Measurements from ENCODE around the gene NKD2. TPM values are rescaled to one million over a fixed set of nuclear protein-coding genes. Genes with fewer than 3 reads are reported as not detected.

The NKD2 gene
- total RNA-seq, 1 donor from 2014 or later, result 0.41 TPM

DNA sequence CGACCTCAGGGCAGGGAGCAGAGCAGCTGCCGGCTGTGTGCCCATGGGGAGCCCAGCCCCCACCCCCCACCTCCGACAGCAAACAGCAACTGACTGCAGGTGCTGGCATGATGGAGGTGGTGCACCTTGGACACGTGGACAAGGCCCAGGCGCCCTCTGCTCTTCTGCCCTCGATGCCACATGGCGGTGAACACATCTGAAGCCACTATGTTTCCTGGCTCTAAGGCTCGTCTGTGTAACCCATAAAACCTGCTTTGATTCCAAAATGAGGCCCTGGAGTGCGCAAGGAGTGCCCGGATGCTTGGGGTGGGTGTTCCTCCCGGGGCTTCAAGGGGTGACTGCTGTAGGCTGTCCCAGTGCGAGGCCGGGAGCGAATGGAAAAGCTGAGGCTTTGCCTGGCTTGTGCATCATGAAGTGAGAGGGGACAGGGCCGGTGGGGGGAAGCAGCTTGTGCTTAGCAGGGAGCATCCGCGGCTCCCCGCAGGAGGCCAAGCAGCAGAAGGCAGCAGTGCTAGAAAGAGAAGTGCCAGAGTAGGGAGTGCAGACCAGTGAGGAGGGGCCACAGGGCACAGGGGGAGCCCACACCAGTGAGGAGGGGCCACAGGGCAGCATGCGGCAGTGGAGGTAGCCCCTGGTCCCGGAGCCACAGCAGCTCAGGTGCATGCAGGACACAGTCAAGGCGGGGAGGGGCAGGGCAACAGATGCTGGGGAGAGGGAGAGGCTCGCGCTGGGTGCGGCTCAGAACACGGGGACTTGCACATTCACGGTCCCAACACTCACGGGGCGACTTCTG, 30.0 kb downstream of the NKD2 start:
- Histone ChIP-seq H2AFZ (ENCODE audit: low read depth, low read length) (no peak overlapping the region), H3K4me3 (ENCODE audit: insufficient read depth, low read depth, low read length) (no peak overlapping the region), H3K9me3 (ENCODE audit: insufficient read depth, low read depth, low read length) (peaks cover 22% of the 10 kb centered on the region), H3K27ac (ENCODE audit: low read depth, low read length) (no peak overlapping the region), H4K20me1 (ENCODE audit: insufficient read depth, low read length) (no peaks in the 10 kb centered on the region), H3K36me3 (ENCODE audit: insufficient read depth, low read length) (no peaks in the 10 kb centered on the region), H3K27me3 (ENCODE audit: insufficient read depth, low read length) (peaks cover 2% of the 10 kb centered on the region), H3K9ac (ENCODE audit: low read length) (no peak overlapping the region), H3K4me1 (ENCODE audit: insufficient read depth, low read length) (no peaks in the 10 kb centered on the region), H3K79me2 (ENCODE audit: insufficient read depth, low read length) (no peaks in the 10 kb centered on the region), H3K4me2 (ENCODE audit: low read length) (no peak overlapping the region)
- Mint-ChIP-seq H3K9me3 (ENCODE audit: unreplicated experiment) (peaks cover 14% of the 10 kb centered on the region), H3K4me3 (ENCODE audit: unreplicated experiment) (no peak overlapping the region), H3K4me1 (ENCODE audit: low read depth, unreplicated experiment) (no peaks in the 10 kb centered on the region), H3K36me3 (ENCODE audit: low read depth, unreplicated experiment) (peaks cover 4% of the 10 kb centered on the region), H3K27me3 (ENCODE audit: low read depth, unreplicated experiment) (peaks cover 40% of the 10 kb centered on the region), H3K27ac (ENCODE audit: unreplicated experiment) (no peak overlapping the region)
- TF ChIP-seq EZH2 (IDR thresholded peaks at IDR 0.05; ENCODE audit: insufficient read depth, low read length), result no peak
- TF ChIP-seq, protein P1, sequence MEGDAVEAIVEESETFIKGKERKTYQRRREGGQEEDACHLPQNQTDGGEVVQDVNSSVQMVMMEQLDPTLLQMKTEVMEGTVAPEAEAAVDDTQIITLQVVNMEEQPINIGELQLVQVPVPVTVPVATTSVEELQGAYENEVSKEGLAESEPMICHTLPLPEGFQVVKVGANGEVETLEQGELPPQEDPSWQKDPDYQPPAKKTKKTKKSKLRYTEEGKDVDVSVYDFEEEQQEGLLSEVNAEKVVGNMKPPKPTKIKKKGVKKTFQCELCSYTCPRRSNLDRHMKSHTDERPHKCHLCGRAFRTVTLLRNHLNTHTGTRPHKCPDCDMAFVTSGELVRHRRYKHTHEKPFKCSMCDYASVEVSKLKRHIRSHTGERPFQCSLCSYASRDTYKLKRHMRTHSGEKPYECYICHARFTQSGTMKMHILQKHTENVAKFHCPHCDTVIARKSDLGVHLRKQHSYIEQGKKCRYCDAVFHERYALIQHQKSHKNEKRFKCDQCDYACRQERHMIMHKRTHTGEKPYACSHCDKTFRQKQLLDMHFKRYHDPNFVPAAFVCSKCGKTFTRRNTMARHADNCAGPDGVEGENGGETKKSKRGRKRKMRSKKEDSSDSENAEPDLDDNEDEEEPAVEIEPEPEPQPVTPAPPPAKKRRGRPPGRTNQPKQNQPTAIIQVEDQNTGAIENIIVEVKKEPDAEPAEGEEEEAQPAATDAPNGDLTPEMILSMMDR (IDR thresholded peaks at IDR 0.05; ENCODE audit: insufficient read depth, low read depth, low read length), result no peak
- no peak for DNase-seq (ENCODE audit: low read depth)
- FAIRE-seq, result no peak

DNA sequence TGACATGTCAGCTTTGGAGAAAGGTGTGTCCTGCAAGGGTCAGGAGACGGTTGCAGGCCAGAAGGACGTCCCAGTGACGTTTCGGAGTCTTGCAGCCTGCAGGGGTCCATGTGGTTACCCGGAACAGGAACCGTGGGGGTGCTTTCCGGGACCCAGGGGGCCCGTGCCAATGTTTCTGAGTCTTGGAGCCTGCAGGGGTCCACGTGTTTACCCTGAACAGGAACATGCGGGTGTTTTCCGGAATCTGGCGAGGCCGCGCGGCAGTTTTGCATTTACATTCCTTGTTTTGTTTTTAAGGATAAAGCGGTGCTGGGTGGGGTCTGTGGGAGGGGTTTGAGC, 30.6 kb downstream of the NKD2 start:
- Histone ChIP-seq H2AFZ (ENCODE audit: low read depth, low read length) (no peak overlapping the region), H3K27me3 (ENCODE audit: insufficient read depth, low read length) (no peaks in the 10 kb centered on the region), H4K20me1 (ENCODE audit: insufficient read depth, low read length) (no peaks in the 10 kb centered on the region), H3K27ac (ENCODE audit: low read depth, low read length) (no peak overlapping the region), H3K4me1 (ENCODE audit: insufficient read depth, low read length) (no peaks in the 10 kb centered on the region), H3K4me2 (ENCODE audit: low read length) (no peak overlapping the region), H3K9ac (ENCODE audit: low read length) (no peak overlapping the region), H3K4me3 (ENCODE audit: insufficient read depth, low read depth, low read length) (no peak overlapping the region), H3K9me3 (ENCODE audit: insufficient read depth, low read depth, low read length) (peaks cover 22% of the 10 kb centered on the region), H3K36me3 (ENCODE audit: insufficient read depth, low read length) (no peaks in the 10 kb centered on the region), H3K79me2 (ENCODE audit: insufficient read depth, low read length) (no peaks in the 10 kb centered on the region)
- peaks cover 35% of the 10 kb centered on the region for H3K27me3 Mint-ChIP-seq (ENCODE audit: low read depth, unreplicated experiment)
- no peak for DNase-seq (ENCODE audit: low read depth)
- H3K4me1 Mint-ChIP-seq (ENCODE audit: low read depth, unreplicated experiment), result no peaks in the 10 kb centered on the region
- no peak overlapping the region for H3K4me3 Mint-ChIP-seq (ENCODE audit: unreplicated experiment)
- TF ChIP-seq EZH2 (IDR thresholded peaks at IDR 0.05; ENCODE audit: insufficient read depth, low read length), result no peak
- TF ChIP-seq, protein P1 (IDR thresholded peaks at IDR 0.05; ENCODE audit: insufficient read depth, low read depth, low read length), result no peak
- H3K9me3 Mint-ChIP-seq (ENCODE audit: unreplicated experiment), result peaks cover 16% of the 10 kb centered on the region
- no peak overlapping the region for H3K27ac Mint-ChIP-seq (ENCODE audit: unreplicated experiment)
- FAIRE-seq, result no peak
- peaks cover 4% of the 10 kb centered on the region for H3K36me3 Mint-ChIP-seq (ENCODE audit: low read depth, unreplicated experiment)

DNA sequence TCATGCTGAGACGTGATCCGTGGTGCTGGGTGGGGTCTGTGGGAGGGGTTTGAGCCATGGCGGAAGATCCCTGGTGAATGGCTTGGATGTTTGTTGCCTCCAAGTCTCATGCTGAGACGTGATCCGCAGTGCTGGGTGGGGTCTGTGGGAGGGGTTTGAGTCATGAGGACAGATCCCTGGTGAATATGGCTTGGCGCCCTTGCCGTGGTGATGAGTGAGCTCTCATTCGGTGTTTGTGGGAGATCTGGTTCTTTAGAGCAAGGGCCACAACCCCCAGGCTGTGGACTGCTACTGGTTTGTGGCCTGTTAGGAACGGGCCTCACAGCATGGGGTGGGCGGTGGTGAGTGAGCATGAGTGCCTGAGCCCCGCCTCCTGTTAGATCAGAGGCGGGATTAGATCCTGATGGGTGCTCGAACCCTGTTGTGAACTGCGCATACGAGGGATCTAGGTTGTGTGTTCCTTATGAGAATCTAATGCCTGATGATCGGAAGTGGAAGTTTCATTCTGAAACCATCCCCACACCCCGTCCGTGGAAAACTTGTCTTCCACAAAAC, 31.2 kb downstream of the NKD2 start:
- FAIRE-seq, result no peak
- Histone ChIP-seq H3K9me3 (ENCODE audit: insufficient read depth, low read depth, low read length) (peaks cover 26% of the 10 kb centered on the region), H3K4me3 (ENCODE audit: insufficient read depth, low read depth, low read length) (no peak overlapping the region), H3K27ac (ENCODE audit: low read depth, low read length) (no peak overlapping the region), H3K9ac (ENCODE audit: low read length) (no peak overlapping the region), H3K27me3 (ENCODE audit: insufficient read depth, low read length) (no peaks in the 10 kb centered on the region), H4K20me1 (ENCODE audit: insufficient read depth, low read length) (no peaks in the 10 kb centered on the region), H3K4me1 (ENCODE audit: insufficient read depth, low read length) (no peaks in the 10 kb centered on the region), H2AFZ (ENCODE audit: low read depth, low read length) (no peak overlapping the region), H3K4me2 (ENCODE audit: low read length) (no peak overlapping the region), H3K36me3 (ENCODE audit: insufficient read depth, low read length) (no peaks in the 10 kb centered on the region), H3K79me2 (ENCODE audit: insufficient read depth, low read length) (no peaks in the 10 kb centered on the region)
- Mint-ChIP-seq H3K9me3 (ENCODE audit: unreplicated experiment) (peaks cover 17% of the 10 kb centered on the region), H3K27me3 (ENCODE audit: low read depth, unreplicated experiment) (peaks cover 33% of the 10 kb centered on the region), H3K4me3 (ENCODE audit: unreplicated experiment) (no peak overlapping the region), H3K27ac (ENCODE audit: unreplicated experiment) (no peak overlapping the region), H3K4me1 (ENCODE audit: low read depth, unreplicated experiment) (no peaks in the 10 kb centered on the region), H3K36me3 (ENCODE audit: low read depth, unreplicated experiment) (peaks cover 4% of the 10 kb centered on the region)
- no peak for DNase-seq (ENCODE audit: low read depth)
- TF ChIP-seq EZH2 (IDR thresholded peaks at IDR 0.05; ENCODE audit: insufficient read depth, low read length), result no peak

Measured in astrocyte (in vitro differentiated cells and primary cell).